Heart left ventricle (tissue), 16 donors: ENCODE results near the gene SLC16A14. TPM values are rescaled to one million over a fixed set of nuclear protein-coding genes. Genes with fewer than 3 reads are reported as not detected.

Source experiments
- ATAC-seq, 4 donors: fragments of 200-7000 bp; cut with Tn5 transposase; one replicate each; pipeline ENCODE4 v1.9.1; 2020 to 2022; ENCODE audit warnings: moderate library complexity in 4 of 4, mild to moderate bottlenecking in 3 of 4, moderate number of reproducible peaks in 1 of 4
- DNase-seq, 5 donors: peaks; one replicate each; pipeline ENCODE4 v3.0.0-alpha.2; 2020
- H3K27ac ChIP-seq, 12 donors: fragments of 200-600 bp; sonication (generic) in 4 of 12; one replicate each; pipeline versions ENCODE4 v1.5.0 to v1.8.0; 2016 to 2022; ENCODE audit warnings: mild to moderate bottlenecking in 2 of 12
- H3K27me3 ChIP-seq, 9 donors: fragments of 200-600 bp; sonication (generic) in 2 of 9; one replicate each; pipeline versions ENCODE4 v1.5.1 to v1.8.0; 2016 to 2022; ENCODE audit warnings: mild to moderate bottlenecking in 3 of 9
- H3K36me3 ChIP-seq, 9 donors: fragments of 200-600 bp; sonication (generic) in 2 of 9; one replicate each; pipeline versions ENCODE4 v1.5.0 to v1.8.0; 2018 to 2022; ENCODE audit warnings: mild to moderate bottlenecking in 2 of 9
- H3K4me1 ChIP-seq, 12 donors: fragments of 200-600 bp; sonication (generic) in 4 of 12; one replicate each; pipeline versions ENCODE4 v1.5.0 to v1.8.0; 2016 to 2022; ENCODE audit warnings: mild to moderate bottlenecking in 3 of 12
- H3K4me3 ChIP-seq, 12 donors: fragments of 200-600 bp; sonication (generic) in 4 of 12; one replicate each; pipeline versions ENCODE4 v1.5.0 to v1.8.0; 2017 to 2022; ENCODE audit warnings: mild to moderate bottlenecking in 9 of 12, moderate library complexity in 4 of 12
- H3K9me3 ChIP-seq, 12 donors: fragments of 200-600 bp; sonication (generic) in 4 of 12; one replicate each; pipeline versions ENCODE4 v1.5.0 to v1.8.0; 2016 to 2022; ENCODE audit warnings: mild to moderate bottlenecking in 1 of 12
- CTCF ChIP-seq, 12 donors: fragments of 200-600 bp; sonication (generic) in 4 of 12; IDR thresholded peaks; one replicate each; pipeline versions ENCODE4 v1.5.0 to v1.8.0; 2018 to 2022; ENCODE audit warnings: antibody characterized with exemption in 12 of 12, mild to moderate bottlenecking in 5 of 12
- POLR2A ChIP-seq, 2 donors: fragments of 450-650 bp; IDR thresholded peaks; one replicate each; pipeline ENCODE4 v1.6.1; 2017; ENCODE audit warnings: antibody characterized with exemption in 2 of 2, mild to moderate bottlenecking in 2 of 2, moderate library complexity in 2 of 2
- WGBS, 4 donors: extraction: QIAGEN DNeasy Blood & Tissue Kit in 2 of 4; methylation state at CpG; one replicate each; pipeline versions ENCODE4 v1.1.5 to v1.1.7; 2013 to 2018; 5-methylcytosine and 5-hydroxymethylcytosine counted together
- intact Hi-C, 10 donors: fragments of 100-400 bp; cut with DNase I; formaldehyde crosslinking; loops; one replicate each; pipeline versions ENCODE4 v1.11.1 to v1.14.2; 2022
- polyA plus RNA-seq, 2 donors: library from polyadenylated mRNA; stranded (reverse); fragments of 200-250 nt; gene quantifications; one replicate each; pipeline ENCODE4 v1.2.3, GENCODE V29; 2013
- total RNA-seq, 9 donors: library from RNA; depleted of rRNA in 2 of 9; stranded (reverse); fragments of >200 nt in 2 of 9; fragmentation: NEBNext Ultra II Directional in 3 of 9; extraction: Animal tissue kit (Norgen Biotek cat#: 25700) in 3 of 9; gene quantifications; one replicate each; pipeline versions ENCODE4 v1.1.0 to v1.2.4, GENCODE V29; 2016 to 2023
- donor health status: ischemic (EF 13 %, LVEDD 7.1; RV severe dilation, severe dysfunction).
- donor health status: healthy with polysubstance abuse.
- donor health status: DM: no; HTN: yes; CAD: no.
- donor health status: DM: no; HTN: no; CAD: no.
- donor health status: ischemic (EF 25% LVEDD 6.9; RV normal size, moderate dysfunction).
- donor health status: ischemic (EF 25% LVEDD 5.7; RV mildly dilated, moderate dysfunction).
- donor health status: healthy.
- donor health status: DM: yes; HTN: yes; CAD: no.
- donor health status: ischemic (EF 35%, LVEDD 5.7; RV mildly dilated, moderate dysfunction).
- donor health status: nonischemic (EF 11% LVEDD 7.7; RV severe dilation, severe dysfunction).
- donor health status: DM: yes; HTN: yes; CAD: no.
- donor health status: PGD.
- donor health status: ischemic (EF 29% LVEDD 5.4; RV normal size, mild dysfunction).
- donor health status: nonischemic (EF 23%, LVEDD 6.1; RV moderate dilation, normal function).

Gene SLC16A14
- total and polyA plus RNA-seq, 11 donors: 0.53 to 5.2 (median 3.1) TPM

- no peaks in the 10 kb centered on the region for H3K4me1 ChIP-seq
- H3K4me3 ChIP-seq: no peak overlapping the region
- intact Hi-C loops: no loop called here
- H3K9me3 ChIP-seq: no peaks in the 10 kb centered on the region
- TF ChIP-seq CTCF (IDR thresholded peaks at IDR 0.05): no peak
- peaks cover 0 to 4% (median 0%) of the 10 kb centered on the region in 9 donors for H3K36me3 ChIP-seq
- H3K27ac ChIP-seq: no peak overlapping the region
- ATAC-seq (no peak), DNase-seq (no peak)
- 75 to 96% (median 90%) methylated on average over 5 of the region's 5 CpGs for whole genome bisulfite sequencing, 4 donors
- no peaks in the 10 kb centered on the region for H3K27me3 ChIP-seq
Measured at GRCh38 chr2:230043025-230043424, 25.7 kb downstream of the SLC16A14 start.

DNA sequence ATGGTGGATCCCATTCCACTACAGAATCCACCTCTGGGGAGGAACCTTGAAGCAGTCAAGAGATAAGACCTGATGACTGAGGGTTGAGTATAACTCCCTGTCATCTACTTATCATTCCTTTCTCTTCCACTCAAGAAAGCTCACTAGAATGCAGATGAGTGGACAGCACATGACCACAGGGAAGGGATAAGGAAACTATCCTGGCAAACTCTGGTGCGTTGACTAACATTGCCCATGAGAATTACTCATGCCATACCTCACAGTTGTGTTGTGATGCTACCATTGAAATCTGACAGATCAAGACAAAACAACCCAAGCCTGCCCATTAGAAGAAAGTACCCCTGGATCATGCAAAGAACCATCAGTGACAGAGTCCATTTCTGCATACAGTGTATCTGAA is 26.5 kb downstream of the SLC16A14 start:
- H3K36me3 ChIP-seq: peaks cover 0 to 4% (median 0%) of the 10 kb centered on the region in 9 donors
- no peak for ATAC-seq

GRCh38 chr2:230023313-230023712 is 45.4 kb downstream of the SLC16A14 start:
- WGBS, 4 donors: 90 to 98% (median 94%) methylated on average over 4 of the region's 4 CpGs
- Histone ChIP-seq H3K27ac (no peak overlapping the region), H3K4me1 (no peaks in the 10 kb centered on the region), H3K4me3 (no peak overlapping the region), H3K9me3 (no peaks in the 10 kb centered on the region), H3K27me3 (no peaks in the 10 kb centered on the region), H3K36me3 (no peaks in the 10 kb centered on the region)
- intact Hi-C loops: no loop called here
- TF ChIP-seq POLR2A (IDR thresholded peaks at IDR 0.05) (no peak), CTCF (IDR thresholded peaks at IDR 0.05) (no peak)
- no peak for ATAC-seq
- DNase-seq: no peak

More for the DNA sequence above, 26.5 kb downstream of the SLC16A14 start:
- H3K27me3 ChIP-seq: no peaks in the 10 kb centered on the region
- H3K4me3 ChIP-seq: no peak overlapping the region
- no peak for DNase-seq
- H3K27ac ChIP-seq: no peak overlapping the region
- no peak for TF ChIP-seq POLR2A (IDR thresholded peaks at IDR 0.05)
- no peak for TF ChIP-seq CTCF (IDR thresholded peaks at IDR 0.05)
- WGBS, 4 donors: 87 to 96% (median 91%) methylated on average over 1 of the region's 1 CpG
- no peaks in the 10 kb centered on the region for H3K4me1 ChIP-seq
- intact Hi-C loops: no loop called here
- no peaks in the 10 kb centered on the region for H3K9me3 ChIP-seq

DNA sequence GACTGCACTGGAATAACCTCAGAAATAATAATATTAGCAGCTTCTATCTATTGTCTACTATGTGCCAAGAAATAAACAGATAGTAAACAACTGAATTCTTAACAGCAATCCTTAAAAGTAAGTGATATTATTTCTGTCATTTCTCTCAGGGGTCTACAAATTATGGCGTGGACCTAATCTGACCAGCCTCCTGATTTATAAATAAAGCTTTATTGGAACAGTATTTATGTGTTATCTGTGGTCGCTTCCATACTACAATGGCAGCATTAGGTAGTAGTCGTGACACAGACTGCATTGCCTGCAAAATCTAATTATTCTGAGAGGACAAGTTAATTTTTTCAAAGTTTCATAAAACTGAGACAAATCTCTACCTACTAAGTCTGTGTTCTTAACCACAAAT is 49.0 kb downstream of the SLC16A14 start:
- H3K9me3 ChIP-seq: no peaks in the 10 kb centered on the region
- H3K4me1 ChIP-seq: no peaks in the 10 kb centered on the region
- WGBS, 4 donors: 84 to 92% (median 88%) methylated on average over 3 of the region's 3 CpGs
- intact Hi-C loops: no loop called here
- no peak for DNase-seq
- H3K36me3 ChIP-seq: no peaks in the 10 kb centered on the region
- no peak overlapping the region for H3K4me3 ChIP-seq
- ATAC-seq: no peak
- TF ChIP-seq CTCF (IDR thresholded peaks at IDR 0.05): no peak
- TF ChIP-seq POLR2A (IDR thresholded peaks at IDR 0.05): no peak
- H3K27ac ChIP-seq: no peak overlapping the region
- H3K27me3 ChIP-seq: no peaks in the 10 kb centered on the region
